Measurements from ENCODE around the gene UBE2Q1. TPM values are rescaled to one million over a fixed set of nuclear protein-coding genes. Genes with fewer than 3 reads are reported as not detected.

Gene UBE2Q1
- total and polyA plus RNA-seq, 2 of the 4 experiments (the other 2 are of a cell fraction): 20.6 to 24.7 TPM

DNA sequence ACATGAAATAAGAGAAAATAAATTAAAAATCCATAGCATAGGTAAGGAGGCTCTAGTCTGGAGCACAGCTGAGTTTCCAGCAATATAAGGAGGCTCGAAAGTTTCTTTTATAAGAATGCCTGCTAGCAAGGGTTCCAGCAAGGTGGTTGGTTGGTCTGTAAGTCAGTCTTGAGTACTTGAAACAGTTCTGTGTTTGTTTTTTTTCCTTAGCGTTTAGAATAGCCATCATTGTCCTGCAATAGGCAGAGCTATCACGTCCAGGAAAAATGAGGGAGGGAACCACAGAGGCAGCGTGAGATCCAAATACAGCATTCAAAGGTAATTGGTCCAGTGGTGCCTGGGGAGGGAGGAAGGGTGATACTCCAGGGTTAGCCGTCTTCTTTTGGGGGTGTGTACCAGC lies 8.4 kb downstream of the UBE2Q1 start:
- CTCF ChIA-PET: no interaction called here
- BruUV-seq (replicated peaks): no TSS peak
- POLR2A ChIA-PET (ENCODE audit: unreplicated experiment): no interaction called here

More for the DNA sequence above, 8.4 kb downstream of the UBE2Q1 start:
- no peak overlapping the region for H2BK120ac ChIP-seq (ENCODE audit: low read depth, low read length)
- H3K79me1 ChIP-seq (ENCODE audit: low read depth in 1 of 2, low read length in 2 of 2): peaks cover 15 to 34% of the 10 kb centered on the region in 2 experiments; a peak in 3 of 4 replicates
- no peak overlapping the region for H2AK9ac ChIP-seq (replicated peaks; ENCODE audit: low read depth, low read length, poor library complexity)
- dilution Hi-C loops (cut with HindIII; ENCODE audit: low sequenced_read_pairs, unreplicated experiment): no loop called here
- H3K27me3 ChIP-seq (ENCODE audit: control insufficient read depth, insufficient read depth, low read length): peaks cover under 1% of the 10 kb centered on the region; the same call in 1 of the 2 replicates
- no peak overlapping the region for H2AFZ ChIP-seq (replicated peaks; ENCODE audit: low read length, poor library complexity)
- H2BK5ac ChIP-seq (ENCODE audit: low read depth, low read length, poor library complexity, severe bottlenecking): no peak overlapping the region
- H4K5ac ChIP-seq (ENCODE audit: low read depth, low read length): no peak overlapping the region
- no peak for DNase-seq
- peaks cover 4% of the 10 kb centered on the region for H3K4me1 ChIP-seq (ENCODE audit: control insufficient read depth, insufficient read depth, low read length)
- H3K27ac ChIP-seq (ENCODE audit: insufficient read depth, low read length): no peak overlapping the region
- no peak overlapping the region for H3K9ac ChIP-seq (ENCODE audit: low read depth, low read length)
- no peak overlapping the region for H3K18ac ChIP-seq (ENCODE audit: low read depth, low read length)
- no peak overlapping the region for H2AK5ac ChIP-seq (ENCODE audit: low read depth, low read length)
- no peak overlapping the region for H2BK15ac ChIP-seq (ENCODE audit: low read depth, low read length)
- WGBS, 2 experiments (ENCODE audit: extremely low coverage in 2 of 2, insufficient read length in 1 of 2): 82% methylated on average over 2 of the region's 5 CpGs; no CpG with 5 or more reads in 1 of the 2 experiments
- H3K36me3 ChIP-seq (ENCODE audit: control insufficient read depth, insufficient read depth, low read length): peaks cover 59% of the 10 kb centered on the region
- H3K9me1 ChIP-seq (ENCODE audit: insufficient read depth, low read length): no peaks in the 10 kb centered on the region; the same call in 1 of the 2 replicates
- H3K14ac ChIP-seq (replicated peaks; ENCODE audit: low read depth, low read length): no peak overlapping the region
- H2BK20ac ChIP-seq (ENCODE audit: low read depth, low read length): no peak overlapping the region
- no peak overlapping the region for H3K4me2 ChIP-seq (ENCODE audit: low read depth, low read length)
- no peak overlapping the region for H4K91ac ChIP-seq (ENCODE audit: insufficient read depth, low read depth, low read length)
- no peak overlapping the region for H4K8ac ChIP-seq (ENCODE audit: low read depth in 2 of 2, low read length in 2 of 2)
- no peak overlapping the region for H3K23ac ChIP-seq (ENCODE audit: low read depth, low read length)
- no peak overlapping the region for H3K4ac ChIP-seq (ENCODE audit: low read depth, low read length)
- no peak overlapping the region for H3K56ac ChIP-seq (ENCODE audit: extremely low read depth, insufficient read depth, low read length)
- in situ Hi-C loops (cut with MboI; ENCODE audit: low sequenced_read_pairs): no loop called here
- no peak overlapping the region for H3K4me3 ChIP-seq (ENCODE audit: insufficient read depth, low read depth, low read length)
- intact Hi-C loops (cut with micrococcal nuclease): no loop called here
- no peak for ATAC-seq (ENCODE audit: low read depth)
- no peaks in the 10 kb centered on the region for H3K9me3 ChIP-seq (ENCODE audit: control insufficient read depth, insufficient read depth, low read length)
- H4K20me1 ChIP-seq (ENCODE audit: insufficient read depth, low read length): peaks cover 31% of the 10 kb centered on the region; the same call in 1 of the 2 replicates
- TF ChIP-seq MAFK (IDR thresholded peaks at IDR 0.05; ENCODE audit: low read depth, low read length): no peak

Measured in IMR-90 (cell line).